Measurements from ENCODE around the gene DPP6. TPM values are rescaled to one million over a fixed set of nuclear protein-coding genes. Genes with fewer than 3 reads are reported as not detected.
"Not testable (repeated sequence)": the region's sequence is repeated elsewhere in the genome, so short reads cannot be mapped to it uniquely, and the experiment has no call there.

DPP6 gene
- total RNA-seq, 8 experiments from 2014 or later = 0.07 to 21.1 (median 1.7) TPM

- Histone ChIP-seq H3K4me1 (replicated peaks in 1 of 2) (no peaks in the 10 kb centered on the region), H3K27ac (no peak overlapping the region), H3K4me3 (no peak overlapping the region)
- ATAC-seq (replicated peaks in 6 of 8) = no peak
- 33 to 100% (median 86%) methylated on average over 1 to 11 of the region's 13 CpGs; no CpG with 5 or more reads in 4 of the 10 experiments for WGBS, 10 experiments
- in situ Hi-C loops (cut with MboI; ENCODE audit: low pct_unique_long_range_greater_than_20kb in 2 of 9, low sequenced_read_pairs in 9 of 9, unreplicated experiment in 9 of 9) = no loop called here
Observed at GRCh38 chr7:154651501-154651900, 599.3 kb downstream of the DPP6 start.

- no peak overlapping the region for H3K4me3 ChIP-seq
- in situ Hi-C loops (cut with MboI; ENCODE audit: low pct_unique_long_range_greater_than_20kb in 2 of 9, low sequenced_read_pairs in 9 of 9, unreplicated experiment in 9 of 9) = no loop called here
- H3K27ac ChIP-seq = no peak overlapping the region
- no peaks in the 10 kb centered on the region for H3K4me1 ChIP-seq (replicated peaks in 1 of 2)
- WGBS, 10 experiments = 0 to 90% (median 60%) methylated on average over 4 to 8 of the region's 9 CpGs; no CpG with 5 or more reads in 1 of the 10 experiments
- ATAC-seq (replicated peaks in 6 of 8) = no peak
Observed at GRCh38 chr7:154652564-154652963, 600.4 kb downstream of the DPP6 start.

DNA sequence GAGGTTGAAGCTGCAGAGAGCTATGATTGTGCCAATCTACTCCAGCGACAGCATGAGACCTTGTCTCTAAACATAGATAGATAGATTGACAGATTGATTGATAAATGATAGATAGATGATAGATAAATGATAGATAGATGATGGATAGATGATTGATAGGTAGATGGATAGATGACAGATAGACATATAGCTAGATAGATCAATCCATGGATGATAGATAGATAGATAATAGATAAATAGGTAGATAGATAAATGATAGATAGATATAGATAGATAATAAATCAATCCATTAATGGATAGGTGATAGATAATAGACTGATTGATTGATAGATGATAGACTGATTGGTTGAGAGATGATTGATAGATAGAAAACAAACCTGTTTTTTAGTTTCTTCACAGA, 601.1 kb downstream of the DPP6 start:
- 0 to 88% (median 13%) methylated on average over 1 of the region's 1 CpG; no CpG with 5 or more reads in 2 of the 10 experiments for WGBS, 10 experiments
- ATAC-seq (replicated peaks in 6 of 8) = no peak
- H3K27ac ChIP-seq = no peak overlapping the region
- H3K4me1 ChIP-seq (replicated peaks in 1 of 2) = no peaks in the 10 kb centered on the region
- H3K4me3 ChIP-seq = no peak overlapping the region
- in situ Hi-C loops (cut with MboI; ENCODE audit: low pct_unique_long_range_greater_than_20kb in 2 of 9, low sequenced_read_pairs in 9 of 9, unreplicated experiment in 9 of 9) = no loop called here

DNA sequence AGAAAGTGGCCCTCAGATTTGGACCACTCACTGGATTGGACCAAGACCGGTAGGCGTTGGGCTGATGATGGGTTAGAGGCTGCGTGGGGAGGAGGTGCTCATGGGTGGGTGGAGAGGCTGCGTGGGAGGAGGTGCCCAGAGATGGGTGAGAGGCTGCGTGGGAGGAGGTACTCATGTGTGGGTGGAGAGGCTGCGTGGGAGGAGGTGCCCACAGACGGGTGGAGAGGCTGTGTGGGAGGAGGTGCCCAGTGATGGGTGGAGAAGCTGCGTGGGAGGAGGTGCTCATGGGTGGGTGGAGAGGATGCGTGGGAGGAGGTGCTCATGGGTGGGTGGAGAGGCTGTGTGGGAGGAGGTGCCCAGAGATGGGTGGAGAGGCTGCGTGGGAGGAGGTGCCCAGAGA, 604.4 kb downstream of the DPP6 start:
- 93% methylated on average over 2 of the region's 10 CpGs; no CpG with 5 or more reads in 9 of the 10 experiments for WGBS, 10 experiments
- ATAC-seq (replicated peaks in 6 of 8) = no peak
- in situ Hi-C loops (cut with MboI; ENCODE audit: low pct_unique_long_range_greater_than_20kb in 2 of 9, low sequenced_read_pairs in 9 of 9, unreplicated experiment in 9 of 9) = no loop called here
- Histone ChIP-seq H3K4me1 (replicated peaks in 1 of 2) (no peaks in the 10 kb centered on the region), H3K4me3 (no peak overlapping the region), H3K27ac (no peak overlapping the region)

DNA sequence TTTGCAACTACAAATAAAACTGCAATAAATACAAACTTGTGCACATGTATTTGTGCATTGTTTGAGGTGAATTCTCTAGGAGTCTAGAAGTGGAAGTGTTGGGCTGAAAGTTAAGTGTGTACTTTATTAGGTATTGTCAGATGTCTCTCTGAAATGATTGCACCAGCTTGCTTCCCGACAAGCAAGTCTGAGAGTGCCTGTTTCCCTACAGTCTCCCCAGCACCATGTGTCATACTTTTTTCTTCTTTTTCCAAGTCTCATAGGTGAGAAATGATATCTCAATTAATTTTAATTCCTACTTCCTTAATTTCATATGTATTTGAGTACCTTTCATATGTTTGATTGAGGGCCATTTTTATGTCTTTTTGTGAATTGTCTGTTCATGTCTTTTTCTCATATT, 614.6 kb downstream of the DPP6 start:
- 0 to 100% (median 53%) methylated on average over 1 of the region's 1 CpG; no CpG with 5 or more reads in 2 of the 10 experiments for WGBS, 10 experiments
- no peak overlapping the region for H3K4me3 ChIP-seq
- H3K4me1 ChIP-seq (replicated peaks in 1 of 2) = no peaks in the 10 kb centered on the region
- ATAC-seq (replicated peaks in 6 of 8) = no peak
- no peak overlapping the region for H3K27ac ChIP-seq
- in situ Hi-C loops (cut with MboI; ENCODE audit: low pct_unique_long_range_greater_than_20kb in 2 of 9, low sequenced_read_pairs in 9 of 9, unreplicated experiment in 9 of 9) = no loop called here

DNA sequence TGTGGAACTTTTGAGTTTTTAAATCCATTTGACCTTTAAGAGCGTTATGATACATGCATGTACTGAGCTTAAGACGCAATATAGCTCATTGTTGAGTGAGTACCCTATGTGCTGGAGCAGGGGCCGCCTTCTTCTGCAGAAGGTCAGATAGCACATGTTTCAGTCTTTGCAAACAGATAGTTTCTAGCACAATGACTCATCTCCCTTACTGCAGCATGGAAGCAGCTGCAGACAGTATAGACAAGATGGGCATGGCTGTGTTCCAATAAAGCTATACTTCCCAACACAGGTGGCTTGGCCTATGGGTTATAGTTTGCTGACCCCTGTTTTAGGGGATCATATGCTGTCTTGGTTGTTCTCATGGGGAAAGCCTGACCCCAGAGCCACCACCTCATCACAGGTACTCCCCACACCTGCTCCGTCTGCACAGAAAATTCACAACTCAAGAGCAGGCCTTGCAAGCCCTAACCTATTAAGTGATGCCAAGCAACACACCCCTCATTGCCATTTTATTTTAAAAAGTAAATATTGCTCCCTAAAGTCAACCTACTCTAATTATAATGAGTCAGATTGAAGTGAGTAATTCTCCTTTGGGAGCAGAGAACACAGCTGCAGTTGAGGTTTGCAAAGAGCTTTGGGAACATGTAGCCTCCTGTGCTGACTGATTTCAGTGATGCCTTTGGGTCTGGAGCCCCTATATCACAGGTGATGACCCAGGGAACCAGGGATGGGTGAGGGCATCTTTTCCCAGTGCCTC, 620.6 kb downstream of the DPP6 start:
- Histone ChIP-seq H3K4me1 (replicated peaks in 1 of 2) (no peaks in the 10 kb centered on the region), H3K27ac (no peak overlapping the region), H3K4me3 (no peak overlapping the region)
- ATAC-seq (replicated peaks in 6 of 8) = peak in 1 of 8 experiments; percentile 72
- WGBS, 10 experiments = 10 to 88% (median 56%) methylated on average over 2 to 4 of the region's 4 CpGs
- in situ Hi-C loops (cut with MboI; ENCODE audit: low pct_unique_long_range_greater_than_20kb in 2 of 9, low sequenced_read_pairs in 9 of 9, unreplicated experiment in 9 of 9) = no loop called here

GRCh38 chr7:154674191-154674590, 622.0 kb downstream of the DPP6 start:
- Histone ChIP-seq H3K4me1 (replicated peaks in 1 of 2) (no peaks in the 10 kb centered on the region), H3K4me3 (no peak overlapping the region), H3K27ac (no peak overlapping the region)
- WGBS, 10 experiments = 10 to 100% (median 54%) methylated on average over 1 to 6 of the region's 6 CpGs
- no peak for ATAC-seq (replicated peaks in 6 of 8)
- in situ Hi-C loops (cut with MboI; ENCODE audit: low pct_unique_long_range_greater_than_20kb in 2 of 9, low sequenced_read_pairs in 9 of 9, unreplicated experiment in 9 of 9) = no loop called here

- no peak for ATAC-seq (replicated peaks in 6 of 8)
- 36 to 90% (median 65%) methylated on average over 3 to 7 of the region's 10 CpGs; no CpG with 5 or more reads in 1 of the 10 experiments for WGBS, 10 experiments
- H3K4me1 ChIP-seq (replicated peaks in 1 of 2) = no peaks in the 10 kb centered on the region
- no peak overlapping the region for H3K4me3 ChIP-seq
- H3K27ac ChIP-seq = no peak overlapping the region
- in situ Hi-C loops (cut with MboI; ENCODE audit: low pct_unique_long_range_greater_than_20kb in 2 of 9, low sequenced_read_pairs in 9 of 9, unreplicated experiment in 9 of 9) = no loop called here
Observed at GRCh38 chr7:154675560-154675959, 623.4 kb downstream of the DPP6 start.

DNA sequence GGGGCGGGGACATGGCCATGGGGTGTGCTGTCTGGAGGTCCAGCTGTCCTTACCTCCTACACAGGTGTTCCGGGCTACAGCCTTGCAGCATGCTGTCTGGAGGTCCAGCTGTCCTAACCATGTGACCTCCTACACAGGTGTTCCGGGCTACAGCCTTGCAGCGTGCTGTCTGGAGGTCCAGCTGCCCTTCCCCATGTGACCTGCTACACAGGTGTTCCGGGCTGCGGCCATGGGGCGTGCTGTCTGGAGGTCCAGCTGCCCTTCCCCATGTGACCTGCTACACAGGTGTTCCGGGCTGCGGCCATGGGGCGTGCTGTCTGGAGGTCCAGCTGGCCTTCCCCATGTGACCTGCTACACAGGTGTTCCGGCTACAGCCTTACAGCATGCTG, 623.8 kb downstream of the DPP6 start:
- WGBS, 10 experiments = 0 to 100% (median 33%) methylated on average over 1 to 2 of the region's 11 CpGs; no CpG with 5 or more reads in 4 of the 10 experiments
- in situ Hi-C loops (cut with MboI; ENCODE audit: low pct_unique_long_range_greater_than_20kb in 2 of 9, low sequenced_read_pairs in 9 of 9, unreplicated experiment in 9 of 9); H3K4me1 ChIP-seq (replicated peaks in 1 of 2); ATAC-seq (replicated peaks in 6 of 8); H3K27ac ChIP-seq; H3K4me3 ChIP-seq: not testable (repeated sequence)

DNA sequence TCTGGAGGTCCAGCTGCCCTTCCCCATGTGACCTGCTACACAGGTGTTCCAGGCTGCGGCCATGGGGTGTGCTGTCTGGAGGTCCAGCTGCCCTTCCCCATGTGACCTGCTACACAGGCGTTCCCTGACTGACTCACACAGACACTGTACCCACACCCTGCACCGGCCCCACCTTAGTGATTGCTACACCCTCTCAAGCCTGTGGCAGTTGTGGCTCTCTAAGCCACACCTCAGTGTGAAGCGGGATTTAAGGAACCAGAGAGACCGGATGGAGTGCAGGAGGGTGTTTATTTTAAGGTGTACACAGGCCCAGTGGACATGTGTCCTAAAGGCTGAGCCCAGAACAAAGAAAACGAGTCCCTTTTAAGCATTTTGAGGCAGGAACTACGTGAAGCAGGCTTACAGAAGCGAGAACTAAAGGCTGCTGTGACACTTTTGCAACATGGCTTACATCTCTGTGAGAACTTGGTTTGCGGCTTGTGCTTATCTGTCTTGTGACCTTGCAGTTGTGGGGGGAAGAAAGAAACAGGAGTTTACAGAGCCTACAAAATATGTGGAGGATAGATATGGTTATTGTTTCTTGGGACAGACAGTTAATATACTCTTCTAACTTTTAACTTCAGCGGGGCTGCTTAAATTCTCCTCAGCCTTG, 624.4 kb downstream of the DPP6 start:
- in situ Hi-C loops (cut with MboI; ENCODE audit: low pct_unique_long_range_greater_than_20kb in 2 of 9, low sequenced_read_pairs in 9 of 9, unreplicated experiment in 9 of 9) = no loop called here
- ATAC-seq (replicated peaks in 6 of 8) = peak in 2 of 8 experiments; percentile 54 to 86
- H3K4me3 ChIP-seq = no peak overlapping the region
- WGBS, 10 experiments = 24 to 100% (median 76%) methylated on average over 1 to 8 of the region's 10 CpGs
- no peak overlapping the region for H3K27ac ChIP-seq
- H3K4me1 ChIP-seq (replicated peaks in 1 of 2) = no peaks in the 10 kb centered on the region

- WGBS, 10 experiments = 40 to 100% (median 77%) methylated on average over 1 to 10 of the region's 12 CpGs; no CpG with 5 or more reads in 4 of the 10 experiments
- Histone ChIP-seq H3K4me1 (replicated peaks in 1 of 2) (no peaks in the 10 kb centered on the region), H3K27ac (no peak overlapping the region), H3K4me3 (no peak overlapping the region)
- in situ Hi-C loops (cut with MboI; ENCODE audit: low pct_unique_long_range_greater_than_20kb in 2 of 9, low sequenced_read_pairs in 9 of 9, unreplicated experiment in 9 of 9) = no loop called here
- no peak for ATAC-seq (replicated peaks in 6 of 8)
Observed at GRCh38 chr7:154677454-154677853, 625.3 kb downstream of the DPP6 start.

GRCh38 chr7:154678001-154678550, 625.9 kb downstream of the DPP6 start:
- H3K4me1 ChIP-seq (replicated peaks in 1 of 2); H3K27ac ChIP-seq; H3K4me3 ChIP-seq; ATAC-seq (replicated peaks in 6 of 8); in situ Hi-C loops (cut with MboI; ENCODE audit: low pct_unique_long_range_greater_than_20kb in 2 of 9, low sequenced_read_pairs in 9 of 9, unreplicated experiment in 9 of 9): not testable (repeated sequence)
- 15 to 91% (median 79%) methylated on average over 3 to 7 of the region's 18 CpGs; no CpG with 5 or more reads in 2 of the 10 experiments for WGBS, 10 experiments

GRCh38 chr7:154679379-154680053, 627.3 kb downstream of the DPP6 start:
- WGBS, 10 experiments = 0 to 90% (median 48%) methylated on average over 1 to 7 of the region's 8 CpGs
- Histone ChIP-seq H3K4me1 (replicated peaks in 1 of 2) (no peaks in the 10 kb centered on the region), H3K4me3 (no peak overlapping the region), H3K27ac (no peak overlapping the region)
- in situ Hi-C loops (cut with MboI; ENCODE audit: low pct_unique_long_range_greater_than_20kb in 2 of 9, low sequenced_read_pairs in 9 of 9, unreplicated experiment in 9 of 9) = no loop called here
- peak in 3 of 8 experiments; percentile 63 to 87 (median 73) for ATAC-seq (replicated peaks in 6 of 8)

Measured in motor neuron (in vitro differentiated cells).